EH (cell line): ENCODE measurements around the gene AKR1C1.
"Not testable (repeated sequence)": the region's sequence is repeated elsewhere in the genome, so short reads cannot be mapped to it uniquely, and the experiment has no call there.

Experiments
- DNase-seq: peaks from one replicate; pipeline ENCODE4 v3.0.0-alpha.2; 2015; ENCODE audit warnings: low read depth

Gene AKR1C1

DNA sequence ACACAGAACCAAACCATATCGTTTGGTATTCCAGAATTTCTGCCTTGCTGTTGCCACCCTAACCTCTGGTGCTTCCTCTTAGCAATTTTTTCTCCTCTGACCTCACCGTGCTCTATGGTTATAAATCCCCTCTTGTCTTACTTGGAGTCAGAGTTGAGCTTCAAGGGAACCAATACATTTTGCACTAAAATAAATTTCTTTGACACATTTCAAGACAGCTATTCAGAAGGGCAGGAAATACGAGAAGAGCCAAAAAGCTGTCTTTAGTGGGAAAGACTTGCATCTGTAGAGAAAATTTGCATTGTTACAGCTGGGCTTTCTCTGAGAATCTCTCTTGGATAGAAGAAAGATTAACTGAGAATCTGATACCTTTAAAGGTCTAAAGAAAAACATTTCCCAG lies 54.9 kb downstream of the AKR1C1 start:
- no peak for DNase-seq

DNA sequence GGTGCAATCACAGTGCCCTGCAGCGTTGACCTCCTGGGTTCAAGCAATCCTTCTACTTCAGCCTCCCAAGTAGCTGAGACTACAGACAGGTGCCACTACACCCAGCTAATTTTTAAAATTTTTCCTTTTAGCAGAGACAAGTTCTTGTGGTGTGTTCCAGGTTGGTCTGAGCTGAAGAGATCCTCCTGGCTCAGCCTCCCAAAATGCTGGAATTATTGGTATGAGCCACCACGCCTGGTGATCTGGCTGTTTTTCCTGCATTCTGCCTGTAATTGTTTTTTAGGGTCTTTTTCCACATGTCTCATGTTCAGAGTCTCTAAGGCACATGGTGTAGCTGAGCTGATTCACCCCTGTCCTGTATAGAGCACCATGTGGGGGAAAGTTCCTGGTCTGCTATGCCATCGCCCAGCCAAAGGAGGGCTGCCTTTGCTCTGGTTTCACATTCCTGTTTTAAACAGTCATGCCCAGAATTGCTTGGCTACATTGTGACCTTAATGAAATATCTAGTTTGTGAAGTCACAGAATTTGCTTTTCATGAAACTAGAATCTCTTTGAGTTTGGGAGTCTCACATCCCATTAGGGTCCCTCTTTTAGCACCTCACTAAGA lies 55.6 kb downstream of the AKR1C1 start:
- DNase-seq: peak; percentile 19

DNA sequence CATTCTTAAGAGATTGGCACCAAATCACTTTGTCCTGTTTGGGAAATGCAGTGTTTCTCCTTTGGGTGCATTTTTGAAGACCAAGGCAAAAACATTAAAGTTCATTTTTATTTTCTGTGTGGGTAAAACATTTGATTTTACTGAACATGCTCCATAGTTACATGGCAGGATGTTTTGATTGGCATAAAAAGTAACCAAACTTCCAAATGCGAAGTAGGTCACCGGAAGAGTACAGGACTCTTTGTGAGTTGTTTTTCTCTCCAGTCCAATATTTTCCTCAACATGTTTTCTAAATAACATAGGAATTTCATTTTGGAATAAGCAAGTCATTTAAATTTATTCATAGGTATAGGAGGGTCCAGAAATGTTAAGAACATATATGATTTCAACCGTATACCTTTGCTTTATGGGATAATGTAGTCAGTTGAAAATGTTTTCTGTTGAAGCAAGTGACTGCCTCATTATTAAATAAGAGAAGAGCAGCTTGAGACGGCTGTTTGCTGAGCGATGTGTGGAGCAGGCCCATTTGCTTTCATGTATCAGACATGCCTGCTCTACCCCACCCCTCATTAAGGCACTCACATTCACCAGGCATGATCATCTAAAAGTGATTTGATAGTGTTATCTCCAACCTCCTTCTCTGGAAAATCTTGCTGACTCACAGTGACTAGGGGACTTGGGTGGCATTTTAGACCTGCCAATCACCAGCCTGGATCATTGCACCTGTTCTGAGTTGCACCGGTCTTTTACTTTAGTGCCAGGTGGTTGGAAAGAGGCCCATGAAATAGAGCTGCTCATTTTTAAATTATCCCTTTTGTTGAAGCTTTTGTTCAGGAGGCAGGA lies 56.8 kb downstream of the AKR1C1 start:
- DNase-seq: not testable (repeated sequence)

DNA sequence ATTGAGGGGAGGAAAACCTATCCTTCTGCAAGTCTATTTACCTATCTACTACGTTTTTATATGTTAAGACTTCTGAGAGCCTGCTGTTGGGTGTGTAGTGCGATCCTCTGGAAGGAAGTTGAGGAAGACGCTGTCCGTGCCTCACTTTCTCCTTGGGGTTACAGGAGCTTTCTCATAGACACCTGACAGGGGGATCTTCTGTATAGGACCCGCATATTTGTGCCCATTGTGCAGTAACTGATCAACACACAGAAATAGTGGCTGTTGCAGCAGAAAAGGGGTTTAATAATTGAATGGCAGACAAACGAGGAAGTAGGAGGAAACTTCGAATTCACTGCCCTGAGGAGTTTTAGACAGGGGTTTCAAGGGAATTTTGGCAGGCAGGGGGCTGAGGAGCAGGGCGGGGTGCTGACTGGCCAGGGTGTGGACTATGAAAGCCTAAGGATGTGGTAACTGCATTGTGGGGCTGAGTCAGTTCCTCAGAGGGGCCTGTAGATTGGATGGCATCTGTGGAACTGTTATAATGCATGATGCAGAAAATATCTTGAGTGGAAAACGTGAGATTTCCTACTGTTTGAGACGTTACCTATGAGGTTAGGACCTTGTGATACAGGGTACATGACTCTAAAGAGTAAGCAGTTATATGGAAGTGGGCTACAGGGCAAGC lies 58.5 kb downstream of the AKR1C1 start:
- DNase-seq: not testable (repeated sequence)

DNA sequence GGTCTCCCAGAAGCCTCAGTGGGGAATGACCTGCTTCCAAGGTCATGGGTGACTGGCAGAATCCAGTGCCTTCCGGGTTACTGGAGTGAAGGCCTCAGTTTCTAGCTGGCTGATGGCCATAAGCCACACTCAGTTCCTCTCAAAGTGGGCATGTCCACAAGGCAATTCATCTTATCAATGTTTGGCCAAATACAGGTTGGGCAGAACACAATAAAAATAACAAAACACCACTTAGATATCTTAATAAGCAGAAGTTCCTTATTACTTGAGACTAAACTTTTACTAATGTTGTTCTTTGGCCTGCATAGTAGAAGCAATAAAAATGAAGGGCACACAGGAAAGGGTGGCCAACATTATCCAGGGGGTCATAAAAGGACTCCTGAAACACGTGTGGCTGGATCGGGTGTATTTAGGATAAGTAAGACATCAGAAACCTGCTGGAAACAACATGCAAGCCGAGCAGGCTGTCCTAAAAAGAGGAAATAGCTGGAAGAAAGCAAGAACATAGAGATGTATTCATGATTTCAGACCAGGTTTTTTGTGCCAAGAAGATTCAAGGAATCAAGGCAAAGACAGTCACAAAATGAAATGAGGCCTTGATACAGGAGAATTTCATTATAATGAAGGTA lies 60.1 kb downstream of the AKR1C1 start:
- no peak for DNase-seq

DNA sequence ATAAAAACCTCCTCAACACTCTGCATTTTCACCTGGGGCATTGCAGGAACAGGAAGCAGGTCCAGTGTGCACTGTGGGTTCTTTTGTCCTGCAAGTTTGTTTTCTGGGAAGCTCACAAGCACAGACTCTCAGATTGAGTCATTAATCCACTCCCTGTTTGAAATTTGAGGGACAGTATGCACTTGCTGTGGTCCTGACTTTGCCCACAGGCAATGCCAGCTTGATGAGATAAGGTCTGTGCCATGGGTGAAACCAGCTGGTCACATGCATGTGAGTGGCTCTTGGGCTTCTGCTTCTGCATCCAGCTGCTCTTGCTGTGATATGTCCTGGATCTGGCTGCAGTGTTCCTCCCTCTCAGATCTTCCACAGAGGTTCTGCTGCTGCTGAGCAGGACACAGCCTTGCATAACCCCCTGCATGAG lies 62.3 kb downstream of the AKR1C1 start:
- DNase-seq: not testable (repeated sequence)

DNA sequence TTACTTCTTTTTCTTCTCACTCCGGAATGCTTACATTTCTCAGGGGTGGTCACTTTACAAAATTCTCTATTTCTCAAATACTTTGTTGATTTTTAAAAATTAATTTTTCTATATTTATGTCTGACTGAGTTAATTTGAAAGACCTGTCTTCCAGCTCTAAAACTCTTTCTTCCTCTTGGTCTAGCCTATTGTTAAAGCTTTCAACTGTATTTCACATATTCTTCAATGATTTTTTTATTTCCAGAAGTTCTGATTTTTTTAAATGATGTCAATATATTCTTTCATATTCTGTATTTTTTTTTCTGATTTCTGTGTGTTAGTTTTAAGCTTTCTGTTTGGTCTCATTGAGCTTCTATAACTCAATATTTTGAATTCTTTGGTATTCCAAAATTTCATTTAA lies 67.8 kb downstream of the AKR1C1 start:
- no peak for DNase-seq

DNA sequence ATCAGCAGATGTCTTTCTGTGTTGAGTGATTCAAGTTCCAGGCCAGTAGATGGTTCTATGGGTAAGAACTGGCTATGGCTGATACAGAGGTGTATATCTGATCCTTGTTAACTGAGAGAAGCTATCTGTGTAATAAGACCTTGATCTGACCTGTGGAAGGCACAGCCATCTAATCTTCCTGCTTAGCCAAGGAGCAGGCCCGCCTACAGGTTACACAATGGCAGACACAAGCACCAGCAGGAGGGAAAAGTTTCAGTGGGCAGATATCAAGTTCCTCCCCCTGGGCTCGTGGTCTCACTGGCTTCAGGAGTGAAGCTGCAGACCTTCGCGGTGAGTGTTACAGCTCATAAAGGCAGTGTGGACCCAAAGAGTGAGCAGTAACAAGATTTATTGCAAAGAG lies 68.4 kb downstream of the AKR1C1 start:
- not testable (repeated sequence) for DNase-seq

DNA sequence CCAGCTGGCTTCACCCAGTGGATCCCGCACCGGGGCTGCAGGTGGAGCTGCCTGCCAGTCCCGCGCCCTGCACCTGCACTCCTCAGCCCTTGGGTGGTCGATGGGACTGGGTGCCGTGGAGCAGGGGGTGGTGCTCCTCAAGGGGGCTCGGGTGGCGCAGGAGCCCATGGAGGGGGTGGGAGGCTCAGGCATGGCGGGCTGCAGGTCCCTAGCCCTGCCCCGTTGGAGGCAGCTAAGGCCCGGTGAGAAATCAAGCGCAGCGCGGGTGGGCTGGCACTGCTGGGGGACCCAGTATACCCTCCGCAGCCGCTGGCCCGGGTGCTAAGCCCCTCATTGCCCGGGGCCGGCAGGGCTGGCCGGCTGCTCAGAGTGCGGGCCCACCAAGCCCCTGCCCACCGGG lies 69.2 kb downstream of the AKR1C1 start:
- not testable (repeated sequence) for DNase-seq
